HL-60 (cell line): ENCODE results near the gene PTPRG.
"Not testable (repeated sequence)": the region's sequence is repeated elsewhere in the genome, so short reads cannot be mapped to it uniquely, and the experiment has no call there.

ENCODE experiments used
- GABPA ChIP-seq: IDR thresholded peaks from 2 replicates; pipeline ENCODE4 v1.6.1; 2012; ENCODE audit warnings: low read depth
- SPI1 ChIP-seq: IDR thresholded peaks from 2 replicates; pipeline ENCODE4 v1.6.1; 2012; ENCODE audit warnings: low read depth, mild to moderate bottlenecking, borderline replicate concordance
- TF ChIP-seq, protein P1 (sequence below): IDR thresholded peaks from one replicate; pipeline ENCODE4 v1.5.1; 2011; ENCODE audit warnings: low read length, control low read depth, inconsistent platforms; ENCODE audit not compliant: insufficient read depth

DNA sequence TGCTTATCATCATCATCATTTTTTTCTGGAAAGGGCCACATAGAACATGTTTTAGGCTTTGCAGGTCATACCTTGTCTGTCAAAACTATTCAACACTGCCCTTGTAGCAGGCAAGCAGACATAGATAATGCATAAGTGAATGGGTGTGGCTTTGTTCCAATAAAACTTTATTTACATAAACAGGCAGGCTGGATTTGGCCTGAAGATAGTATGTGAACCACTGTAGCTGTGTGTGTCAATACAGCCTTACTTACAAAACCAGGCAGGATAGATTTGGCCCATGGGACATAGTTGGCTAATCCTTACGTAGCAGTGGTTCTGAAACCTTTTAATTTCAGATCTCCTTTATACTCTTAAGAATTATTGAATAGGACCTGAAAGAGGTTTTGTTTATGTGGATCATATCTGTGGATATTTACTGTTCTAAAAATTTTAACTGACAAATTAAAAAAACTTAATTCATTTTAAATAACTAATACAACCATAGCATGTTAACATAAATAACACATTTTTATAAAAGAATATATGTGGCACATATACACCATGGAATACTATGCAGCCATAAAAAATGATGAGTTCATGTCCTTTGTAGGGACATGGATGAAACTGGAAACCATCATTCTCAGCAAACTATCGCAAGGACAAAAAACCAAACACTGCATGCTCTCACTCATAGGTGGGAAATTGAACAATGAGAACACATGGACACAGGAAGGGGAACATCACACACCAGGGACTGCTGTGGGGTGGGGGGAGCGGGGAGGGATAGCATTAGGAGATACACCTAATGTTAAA lies 137.1 kb downstream of the PTPRG start:
- TF ChIP-seq, protein P1, sequence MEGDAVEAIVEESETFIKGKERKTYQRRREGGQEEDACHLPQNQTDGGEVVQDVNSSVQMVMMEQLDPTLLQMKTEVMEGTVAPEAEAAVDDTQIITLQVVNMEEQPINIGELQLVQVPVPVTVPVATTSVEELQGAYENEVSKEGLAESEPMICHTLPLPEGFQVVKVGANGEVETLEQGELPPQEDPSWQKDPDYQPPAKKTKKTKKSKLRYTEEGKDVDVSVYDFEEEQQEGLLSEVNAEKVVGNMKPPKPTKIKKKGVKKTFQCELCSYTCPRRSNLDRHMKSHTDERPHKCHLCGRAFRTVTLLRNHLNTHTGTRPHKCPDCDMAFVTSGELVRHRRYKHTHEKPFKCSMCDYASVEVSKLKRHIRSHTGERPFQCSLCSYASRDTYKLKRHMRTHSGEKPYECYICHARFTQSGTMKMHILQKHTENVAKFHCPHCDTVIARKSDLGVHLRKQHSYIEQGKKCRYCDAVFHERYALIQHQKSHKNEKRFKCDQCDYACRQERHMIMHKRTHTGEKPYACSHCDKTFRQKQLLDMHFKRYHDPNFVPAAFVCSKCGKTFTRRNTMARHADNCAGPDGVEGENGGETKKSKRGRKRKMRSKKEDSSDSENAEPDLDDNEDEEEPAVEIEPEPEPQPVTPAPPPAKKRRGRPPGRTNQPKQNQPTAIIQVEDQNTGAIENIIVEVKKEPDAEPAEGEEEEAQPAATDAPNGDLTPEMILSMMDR, result not testable (repeated sequence)
- not testable (repeated sequence) for TF ChIP-seq GABPA, SPI1
